GM19193 (cell line): ENCODE measurements around the gene CYP11A1.

Experiments
- POLR2A ChIP-seq: IDR thresholded peaks from 4 replicates; pipeline ENCODE4 v1.6.1; 2011; ENCODE audit not compliant: insufficient read depth, insufficient read length; ENCODE audit errors: extremely low read depth

Gene CYP11A1

DNA sequence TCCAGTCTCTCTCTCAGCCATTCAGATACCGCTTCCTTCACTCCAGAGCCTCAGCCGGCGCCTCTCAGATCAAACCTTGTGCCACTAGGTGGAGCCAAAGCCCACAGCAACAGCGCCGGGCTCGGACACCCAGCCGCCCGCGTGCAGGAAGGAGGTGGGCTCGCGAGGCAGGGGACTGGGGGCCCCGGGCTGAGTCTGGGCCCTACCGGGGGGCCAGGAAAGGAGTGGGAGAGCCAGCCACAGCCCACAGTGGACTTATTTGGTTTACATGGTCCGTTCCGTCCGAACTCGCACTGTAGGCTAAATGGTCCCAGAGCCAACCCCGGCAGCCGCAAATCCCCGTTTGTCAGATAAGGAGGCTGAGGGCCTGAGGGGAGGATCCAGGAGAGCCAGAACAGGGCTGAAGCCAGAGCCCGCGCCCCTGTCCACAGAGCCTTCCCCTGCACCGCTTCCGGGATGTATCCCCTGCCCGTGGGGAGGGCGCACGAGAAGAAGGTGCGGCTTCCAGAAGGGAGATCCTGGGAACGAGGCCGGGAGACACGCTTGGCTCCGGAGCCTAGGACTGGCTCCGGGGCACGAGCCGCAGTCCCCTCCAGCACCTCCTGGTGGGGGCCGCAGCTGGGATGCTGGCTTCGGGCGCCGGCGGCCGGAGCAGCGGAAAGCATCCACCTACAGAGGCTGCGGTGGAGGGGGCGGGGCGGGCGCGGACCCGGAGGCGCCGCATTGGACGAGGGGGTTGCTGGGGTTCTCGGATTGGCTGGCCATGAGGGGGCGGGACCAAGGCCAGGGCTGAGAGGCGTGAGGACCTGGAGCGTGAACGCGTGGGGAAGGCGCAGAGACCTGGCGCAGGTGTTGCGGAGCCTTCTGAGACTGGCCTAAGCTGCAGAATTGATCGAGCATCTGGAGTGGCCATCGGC, 6.5 kb upstream of the CYP11A1 start:
- TF ChIP-seq POLR2A, result peak; percentile 33

DNA sequence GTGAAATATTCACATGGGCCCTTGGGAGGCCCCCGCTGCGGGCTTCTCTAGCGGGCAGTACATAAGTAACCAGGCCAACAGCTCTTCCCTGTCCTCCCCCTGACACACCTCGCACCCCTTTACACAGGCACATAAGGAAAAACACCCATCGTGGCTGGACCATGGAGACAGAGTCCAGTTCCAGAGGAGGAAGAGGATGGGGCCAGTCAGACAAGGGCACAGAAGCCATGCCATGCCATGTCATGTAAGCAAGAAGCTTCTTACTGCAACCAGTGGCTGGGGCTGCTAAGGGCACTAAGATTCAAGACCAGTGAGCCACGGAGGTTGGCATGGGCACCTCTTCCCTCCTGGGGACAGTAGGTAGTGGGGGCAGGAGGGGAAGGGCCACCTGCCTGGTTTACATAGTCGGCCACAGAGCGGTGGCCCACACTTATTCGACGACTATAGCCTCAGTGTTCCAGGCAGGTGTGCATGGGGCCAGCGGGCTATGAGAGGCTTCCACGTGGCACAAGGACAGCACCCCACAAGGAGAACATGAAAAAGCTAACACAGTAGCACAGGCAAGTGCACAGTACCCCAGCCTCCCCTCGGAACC, 5.7 kb upstream of the CYP11A1 start:
- TF ChIP-seq POLR2A, result no peak

DNA sequence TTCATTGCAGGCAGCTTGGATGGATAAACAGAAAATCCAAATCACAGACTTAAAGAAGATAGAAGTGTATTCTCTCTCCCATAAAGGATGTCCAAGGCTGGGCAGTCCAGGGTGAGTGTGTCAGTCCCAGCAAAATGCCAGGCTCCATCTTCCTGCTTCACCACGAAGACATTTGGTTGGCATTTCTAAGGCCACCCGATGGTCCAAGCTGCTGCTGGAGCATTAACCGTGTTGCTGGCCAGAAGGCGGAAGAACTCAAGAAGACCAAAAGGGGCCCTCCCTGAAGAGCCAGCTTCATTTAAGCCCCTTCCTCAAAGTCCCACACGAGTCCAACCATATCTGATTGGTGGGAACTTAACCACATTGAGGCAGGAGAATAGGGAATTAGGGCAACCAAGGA, 3.0 kb upstream of the CYP11A1 start:
- no peak for TF ChIP-seq POLR2A

DNA sequence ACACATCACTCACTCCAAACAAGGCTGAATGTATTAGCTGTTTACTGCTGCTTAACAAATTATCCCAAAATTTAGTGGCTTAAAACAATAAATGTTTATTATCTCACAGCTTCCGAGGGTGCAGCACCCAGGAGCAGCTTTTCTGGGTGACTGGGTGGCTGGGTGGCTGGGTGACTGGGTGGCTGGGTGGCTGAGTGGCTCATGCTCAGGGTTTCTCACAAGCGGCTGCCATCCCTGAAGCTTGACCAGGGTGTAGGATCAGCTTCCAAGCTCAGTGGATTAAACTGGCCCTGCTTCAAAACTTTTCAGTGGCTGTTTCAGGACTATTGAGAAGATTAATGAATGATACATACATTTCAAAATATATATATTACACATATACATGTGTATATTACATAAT, 2.3 kb upstream of the CYP11A1 start:
- no peak for TF ChIP-seq POLR2A

GRCh38 chr15:74369084-74369745, 1.8 kb upstream of the CYP11A1 start:
- no peak for TF ChIP-seq POLR2A

DNA sequence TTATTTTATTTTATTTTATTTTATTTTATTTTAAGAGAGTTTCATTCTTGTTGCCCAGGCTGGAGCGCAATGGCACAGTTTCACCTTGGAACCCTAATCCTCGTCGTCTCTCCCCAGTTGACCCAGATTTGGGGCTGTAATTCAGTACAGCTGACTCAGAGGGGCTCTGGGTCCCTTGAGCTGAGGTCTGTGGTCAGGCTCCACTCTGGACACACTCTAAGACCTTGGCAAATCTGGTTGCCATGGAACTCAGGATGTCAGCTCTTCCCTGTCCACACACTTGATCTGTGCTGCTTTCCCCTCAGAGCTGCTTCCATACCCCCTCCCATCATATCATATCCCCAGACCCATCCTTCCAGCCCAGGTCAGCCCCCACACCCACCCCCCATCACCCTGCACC, 675 bp upstream of the CYP11A1 start:
- TF ChIP-seq POLR2A, result no peak

DNA sequence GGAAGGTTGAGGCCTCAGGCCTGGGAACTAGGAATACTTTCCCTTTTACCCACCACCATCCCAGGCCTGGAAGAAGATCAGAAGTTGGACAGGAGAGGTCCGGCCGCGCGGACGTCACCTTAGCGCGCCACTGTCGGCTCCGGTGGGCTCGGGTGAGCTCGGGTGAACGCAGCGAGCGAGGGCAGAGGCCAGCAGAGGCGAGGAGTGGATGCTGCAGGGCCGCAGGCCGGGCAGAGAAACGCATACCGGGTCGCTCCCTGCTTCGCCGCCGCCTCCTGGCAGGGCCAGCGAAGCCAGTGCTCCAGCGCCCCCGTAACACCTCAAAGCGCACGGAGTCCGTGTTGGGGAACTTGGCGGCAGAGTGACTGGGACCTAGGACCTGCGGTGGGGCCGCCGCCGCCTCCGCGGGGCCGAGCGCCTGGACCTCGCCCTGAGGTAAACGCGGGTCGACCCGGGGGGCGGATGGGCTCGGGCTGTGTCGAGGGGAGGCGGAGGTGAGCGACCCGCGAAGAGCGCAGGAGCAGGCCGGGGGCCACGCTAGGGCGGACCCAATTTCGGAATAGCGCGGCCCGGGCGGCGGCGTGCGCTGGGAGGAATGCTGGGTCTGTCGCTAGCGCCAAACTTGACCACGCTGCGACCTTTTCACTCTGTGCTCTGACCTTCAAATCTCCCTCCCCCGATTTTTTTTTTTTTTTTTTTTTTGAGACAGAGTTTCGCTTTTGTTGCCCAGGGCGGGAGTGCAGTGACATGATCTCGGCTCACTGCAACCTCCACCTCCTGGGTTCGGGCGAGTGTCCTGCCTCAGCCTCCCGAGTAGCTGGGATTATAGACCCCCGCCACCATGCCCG, 1.6 kb downstream of the CYP11A1 start:
- TF ChIP-seq POLR2A, result no peak

- no peak for TF ChIP-seq POLR2A
These were observed 2.4 kb downstream of the CYP11A1 start for GRCh38 chr15:74364936-74365597.

DNA sequence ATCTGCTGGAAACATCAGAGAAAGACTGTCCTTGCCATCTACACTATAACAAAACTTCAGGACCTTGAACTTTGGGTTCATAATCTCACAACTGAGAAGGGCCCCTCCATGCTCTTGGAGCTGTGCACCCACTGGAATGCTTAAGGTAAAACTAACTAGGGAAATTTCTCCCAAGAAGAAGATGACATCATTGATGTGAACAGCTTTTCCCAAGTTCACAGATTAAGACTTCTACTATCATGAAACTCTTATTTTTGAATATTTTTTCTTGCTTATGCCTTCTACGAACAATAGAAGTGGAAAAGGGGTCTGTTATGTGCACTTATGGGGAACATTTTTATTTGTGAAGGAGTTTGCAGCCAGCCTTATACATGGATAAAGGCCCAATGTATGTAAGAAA, 5.0 kb downstream of the CYP11A1 start:
- no peak for TF ChIP-seq POLR2A

- no peak for TF ChIP-seq POLR2A
These were observed 15.0 kb downstream of the CYP11A1 start for GRCh38 chr15:74352393-74352910.

DNA sequence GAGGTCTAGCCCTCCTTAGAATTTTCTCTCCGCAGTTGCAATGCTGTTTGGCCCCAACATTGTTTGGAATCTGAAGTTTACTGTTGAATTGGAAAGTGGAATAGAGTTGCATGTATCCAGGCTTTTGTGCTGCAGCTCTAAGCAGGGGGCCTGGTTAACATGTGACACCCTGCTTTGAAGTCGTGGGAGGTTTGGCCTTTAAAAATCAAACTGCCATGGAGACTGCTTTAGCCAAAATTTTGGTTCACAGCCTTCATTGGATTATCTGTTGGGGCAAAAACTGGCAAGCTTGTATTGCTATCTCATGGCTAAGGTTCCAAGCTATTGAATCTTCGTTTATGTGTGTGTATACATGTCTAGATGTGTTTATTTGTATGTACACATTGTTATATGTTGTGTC, 15.8 kb downstream of the CYP11A1 start:
- TF ChIP-seq POLR2A, result no peak

GRCh38 chr15:74350295-74351275, 16.9 kb downstream of the CYP11A1 start:
- no peak for TF ChIP-seq POLR2A

GRCh38 chr15:74349241-74349778, 18.1 kb downstream of the CYP11A1 start:
- no peak for TF ChIP-seq POLR2A
